ENCODE measurements around the gene MT1B.

- TF ChIP-seq POLR2A (IDR thresholded peaks at IDR 0.05; ENCODE audit: low read depth, low read length) (no peak), TAF1 (IDR thresholded peaks at IDR 0.05; ENCODE audit: borderline replicate concordance, low read depth, low read length) (no peak), POLR2AphosphoS5 (IDR thresholded peaks at IDR 0.05; ENCODE audit: low read depth, low read length) (no peak)
Measured at GRCh38 chr16:56649271-56649670, 2.4 kb upstream of the MT1B start.
